Measurements from ENCODE around the gene TFPI. TPM values are rescaled to one million over a fixed set of nuclear protein-coding genes. Genes with fewer than 3 reads are reported as not detected.

Gene TFPI
- total and polyA plus RNA-seq, 2 donors (not counting 3 experiments of a cell fraction or from before 2014, with no cell fraction given) = 177 to 286 TPM

DNA sequence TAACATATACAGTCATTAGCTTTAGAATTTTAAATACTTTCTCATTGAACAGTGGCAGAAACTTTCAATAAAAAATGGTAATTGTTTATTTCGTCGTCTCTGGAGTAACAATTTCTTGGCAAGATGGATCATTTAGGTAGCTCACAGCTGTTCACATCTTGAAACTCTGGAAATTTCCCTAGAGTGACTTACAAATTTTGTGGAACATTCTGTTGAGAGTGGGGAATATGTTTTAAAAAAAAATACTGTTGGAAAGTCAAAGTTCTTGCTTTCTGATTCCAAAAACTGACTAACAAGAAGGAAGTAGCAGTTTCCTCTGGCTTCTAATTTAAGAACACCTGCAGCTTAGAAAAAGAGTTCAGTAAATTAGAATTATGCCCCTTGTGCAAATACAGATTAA, 95.0 kb downstream of the TFPI start:
- Histone ChIP-seq H3K36me3 (ENCODE audit: control insufficient read depth in 2 of 2, extremely low read depth in 1 of 2, insufficient read depth in 2 of 2, low read length in 2 of 2) (no peaks in the 10 kb centered on the region), H3K4me1 (ENCODE audit: control insufficient read depth, extremely low read depth, insufficient read depth, low read length) (peaks cover 5% of the 10 kb centered on the region), H3K4me3 (replicated peaks in 1 of 3; ENCODE audit: insufficient read depth in 1 of 3, low read depth in 1 of 3, low read length in 3 of 3) (no peak overlapping the region), H3K79me2 (ENCODE audit: control insufficient read depth, insufficient read depth, low read length) (no peaks in the 10 kb centered on the region), H2AFZ (ENCODE audit: low read depth, low read length) (no peak overlapping the region), H3K9ac (replicated peaks; ENCODE audit: extremely low read depth, insufficient read depth, low read length) (no peak overlapping the region), H3K27me3 (ENCODE audit: control insufficient read depth in 2 of 2, insufficient read depth in 2 of 2, low read length in 2 of 2) (no peaks in the 10 kb centered on the region), H3K27ac (ENCODE audit: insufficient read depth, low read depth, low read length) (no peak overlapping the region), H3K9me1 (replicated peaks; ENCODE audit: control insufficient read depth, extremely low read depth, insufficient read depth, low read length) (no peaks in the 10 kb centered on the region), H3K4me2 (ENCODE audit: insufficient read depth, low read length) (no peak overlapping the region), H4K20me1 (replicated peaks; ENCODE audit: control insufficient read depth, extremely low read depth, insufficient read depth, low read length) (no peaks in the 10 kb centered on the region), H3K9me3 (replicated peaks; ENCODE audit: control insufficient read depth, insufficient read depth, low read length) (no peaks in the 10 kb centered on the region)
- FAIRE-seq (no peak), DNase-seq (ENCODE audit: low read depth, low spot score) (no peak)
- TF ChIP-seq JUN (IDR thresholded peaks at IDR 0.05; ENCODE audit: borderline replicate concordance, insufficient read depth, insufficient read length, low read depth) (no peak), POLR2AphosphoS5 (IDR thresholded peaks at IDR 0.05; ENCODE audit: insufficient read depth, low read depth, low read length) (no peak), EZH2 (IDR thresholded peaks at IDR 0.05; ENCODE audit: borderline replicate concordance, low read depth, low read length, severe bottlenecking) (no peak), FOS (IDR thresholded peaks at IDR 0.05; ENCODE audit: borderline replicate concordance, insufficient read depth, low read length) (no peak), MYC (IDR thresholded peaks at IDR 0.05; ENCODE audit: low read depth, low read length) (no peak), CTCF (IDR thresholded peaks at IDR 0.05; ENCODE audit: extremely low read depth in 1 of 2, insufficient read depth in 1 of 2, low read depth in 1 of 2, low read length in 2 of 2) (no peak), GATA2 (IDR thresholded peaks at IDR 0.05; ENCODE audit: insufficient read depth, insufficient read length, low read depth, low read length) (no peak), POLR2A (IDR thresholded peaks at IDR 0.05; ENCODE audit: low read depth, low read length) (no peak)
- TF ChIP-seq, protein P1, sequence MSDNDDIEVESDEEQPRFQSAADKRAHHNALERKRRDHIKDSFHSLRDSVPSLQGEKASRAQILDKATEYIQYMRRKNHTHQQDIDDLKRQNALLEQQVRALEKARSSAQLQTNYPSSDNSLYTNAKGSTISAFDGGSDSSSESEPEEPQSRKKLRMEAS (IDR thresholded peaks at IDR 0.05; ENCODE audit: insufficient read depth, insufficient read length) = no peak
- dilution Hi-C loops (cut with MboI; ENCODE audit: extremely low pct_ligation_motif_present, low sequenced_read_pairs) = no loop called here
- ChIA-PET POLR2A (interaction anchor here (1.6 kb wide), 1 partner anchor 11 kb away, joined by 5 read pairs; the partner anchor contains the start of gene CALCRL), CTCF (interaction anchor here (0.7 to 5.6 kb wide), 4 partner anchors 11 to 596 kb away, joined by 3 to 40 read pairs (median 4); partner anchors contain the start of gene CALCRL)
- no TSS peak for BruUV-seq (replicated peaks)
- intact Hi-C loops (cut with micrococcal nuclease) = loop anchor here (10.0 kb wide), 3 partner anchors 764 to 954 kb away; partner anchors contain the start of gene FAM171B
